HG03432 (cell line): Measurements from ENCODE around the gene SLC25A6.
"Not testable (repeated sequence)": the region's sequence is repeated elsewhere in the genome, so short reads cannot be mapped to it uniquely, and the experiment has no call there.

Experiments
- ATAC-seq: cut with Tn5 transposase; IDR thresholded peaks from one replicate; pipeline ENCODE4 v1.9.1; 2021; ENCODE audit warnings: mild to moderate bottlenecking, moderate library complexity; ENCODE audit not compliant: unreplicated experiment

Gene SLC25A6

GRCh38 chrX:1390621-1391369 is 1.1 kb downstream of the SLC25A6 start:
- ATAC-seq = no peak

GRCh38 chrX:1389993-1390285 is 2.0 kb downstream of the SLC25A6 start:
- no peak for ATAC-seq

GRCh38 chrX:1389181-1389992 is 2.5 kb downstream of the SLC25A6 start:
- ATAC-seq = no peak

- ATAC-seq = no peak
Observed at GRCh38 chrX:1388651-1389050, 3.3 kb downstream of the SLC25A6 start.

GRCh38 chrX:1387141-1387776 is 4.7 kb downstream of the SLC25A6 start:
- ATAC-seq = no peak

GRCh38 chrX:1386338-1387127 is 5.4 kb downstream of the SLC25A6 start:
- no peak for ATAC-seq

- no peak for ATAC-seq
Observed at GRCh38 chrX:1385253-1386223, 6.4 kb downstream of the SLC25A6 start.

GRCh38 chrX:1384658-1385252 is 7.2 kb downstream of the SLC25A6 start:
- no peak for ATAC-seq

- no peak for ATAC-seq
Observed at GRCh38 chrX:1380672-1381233, 11.2 kb downstream of the SLC25A6 start.

- no peak for ATAC-seq
Observed at GRCh38 chrX:1378306-1378759, 13.6 kb downstream of the SLC25A6 start.

- no peak for ATAC-seq
Observed at GRCh38 chrX:1368385-1368698, 23.6 kb downstream of the SLC25A6 start.

GRCh38 chrX:1366363-1366762 is 25.6 kb downstream of the SLC25A6 start:
- ATAC-seq = not testable (repeated sequence)

- ATAC-seq = no peak
Observed at GRCh38 chrX:1361910-1362309, 30.0 kb downstream of the SLC25A6 start.

- no peak for ATAC-seq
Observed at GRCh38 chrX:1361275-1361674, 30.6 kb downstream of the SLC25A6 start.

GRCh38 chrX:1360171-1360570 is 31.7 kb downstream of the SLC25A6 start:
- no peak for ATAC-seq

- no peak for ATAC-seq
Observed at GRCh38 chrX:1359477-1359873, 32.4 kb downstream of the SLC25A6 start.

GRCh38 chrX:1358793-1359476 is 33.0 kb downstream of the SLC25A6 start:
- no peak for ATAC-seq

GRCh38 chrX:1357993-1358392 is 33.9 kb downstream of the SLC25A6 start:
- ATAC-seq = no peak
